RPMI8226 (cell line): Measurements from ENCODE around the gene RNF126.
"Not testable (repeated sequence)": the region's sequence is repeated elsewhere in the genome, so short reads cannot be mapped to it uniquely, and the experiment has no call there.

Experiments
- DNase-seq: peaks from one replicate; pipeline ENCODE4 v3.0.0-alpha.2; 2015

RNF126 gene

DNA sequence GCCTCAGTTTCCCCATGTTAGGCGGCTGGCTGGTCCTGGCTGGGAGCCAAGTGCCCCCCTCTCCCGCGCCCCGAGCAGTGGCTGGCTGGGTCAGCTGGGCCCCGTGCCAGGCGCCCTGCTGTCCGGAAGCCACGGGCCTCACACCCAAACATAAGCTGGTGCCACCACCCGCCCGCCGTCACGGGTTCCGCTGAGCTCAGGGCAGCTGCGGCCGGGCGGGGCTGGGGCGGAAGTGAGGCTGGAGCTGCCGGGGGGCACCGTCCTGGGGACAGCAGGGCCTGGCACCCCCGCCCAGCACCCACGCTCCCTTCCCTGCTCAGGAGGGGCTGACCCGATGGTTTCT lies 54.0 kb downstream of the RNF126 start:
- DNase-seq = peak; percentile 45

DNA sequence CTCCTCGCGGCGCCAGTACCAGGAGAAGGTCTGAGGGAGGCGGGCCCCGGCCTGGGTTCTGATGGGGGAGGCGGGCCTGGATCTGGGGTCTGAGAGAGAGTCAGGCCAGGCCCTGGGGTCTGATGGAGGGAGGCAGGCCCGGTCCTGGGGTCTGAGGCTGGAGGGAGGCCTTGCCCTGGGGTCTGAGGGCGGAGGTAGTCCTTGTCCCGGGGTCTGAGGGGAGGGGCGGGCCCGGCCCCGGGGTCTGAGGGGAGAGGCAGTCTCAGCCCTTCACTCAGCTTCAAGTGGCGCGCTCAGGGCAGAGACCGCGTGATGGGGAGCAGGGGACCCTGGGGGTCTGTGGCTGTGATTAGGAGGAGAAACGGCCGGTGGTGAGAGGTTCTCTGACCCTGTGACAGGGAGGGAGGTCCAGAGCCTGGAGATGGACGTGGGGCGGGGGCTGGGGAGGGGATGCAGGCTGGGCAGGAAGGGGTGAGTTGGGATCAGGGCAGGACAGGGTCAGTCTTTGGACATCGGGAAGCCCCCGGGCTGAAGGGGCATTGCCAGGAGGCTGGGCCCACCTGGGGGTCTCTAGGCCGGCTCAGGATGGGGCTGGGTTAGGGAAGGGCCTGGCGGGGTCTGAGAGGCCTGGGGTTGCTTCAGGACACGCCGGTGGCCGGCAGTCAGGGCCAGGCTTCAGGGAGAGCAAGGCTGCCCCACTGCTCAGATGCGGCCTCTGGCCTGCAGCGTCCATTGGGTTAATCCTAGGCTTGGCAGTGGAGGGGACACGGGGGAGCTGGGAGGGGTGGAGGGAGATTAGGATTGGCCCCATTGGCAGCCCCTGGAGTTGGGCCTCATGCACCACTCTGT lies 54.6 kb downstream of the RNF126 start:
- no peak for DNase-seq

DNA sequence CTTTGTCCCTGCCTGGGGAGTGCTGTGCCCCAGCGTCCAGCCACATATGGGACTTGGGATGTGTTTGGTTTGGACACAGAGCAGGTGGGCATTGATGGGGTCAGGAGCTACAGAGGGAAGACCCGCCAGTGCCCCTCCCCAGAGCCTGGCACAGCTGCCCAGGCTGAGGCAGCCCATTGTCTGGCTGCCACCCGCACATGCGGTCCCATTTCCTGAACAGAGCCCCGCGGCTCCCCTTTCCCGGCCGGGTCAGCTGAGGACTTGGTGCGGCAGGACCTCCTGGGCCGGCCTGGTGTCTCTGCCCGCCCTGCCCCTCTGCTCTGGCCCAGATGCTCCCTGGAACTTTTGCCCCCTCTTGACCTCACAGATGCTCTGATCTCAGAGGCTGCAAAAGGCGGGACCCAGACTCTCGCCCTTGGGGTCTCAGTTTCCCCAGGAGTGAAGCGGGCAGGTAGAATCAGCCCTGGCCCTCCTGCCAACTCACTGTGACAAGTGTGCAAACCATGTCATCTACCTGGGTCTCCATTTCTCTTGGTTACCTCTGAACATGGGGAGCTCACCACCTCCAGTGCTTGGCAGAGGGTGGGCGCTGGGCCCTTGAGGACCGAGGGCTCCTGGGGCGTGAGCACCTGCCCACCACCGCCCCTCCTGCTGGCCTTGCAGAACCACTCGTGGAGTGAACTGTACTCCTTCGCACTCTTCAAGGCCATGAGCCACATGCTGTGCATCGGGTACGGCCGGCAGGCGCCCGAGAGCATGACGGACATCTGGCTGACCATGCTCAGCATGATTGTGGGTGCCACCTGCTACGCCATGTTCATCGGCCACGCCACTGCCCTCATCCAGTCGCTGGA lies 55.5 kb downstream of the RNF126 start:
- DNase-seq = no peak

DNA sequence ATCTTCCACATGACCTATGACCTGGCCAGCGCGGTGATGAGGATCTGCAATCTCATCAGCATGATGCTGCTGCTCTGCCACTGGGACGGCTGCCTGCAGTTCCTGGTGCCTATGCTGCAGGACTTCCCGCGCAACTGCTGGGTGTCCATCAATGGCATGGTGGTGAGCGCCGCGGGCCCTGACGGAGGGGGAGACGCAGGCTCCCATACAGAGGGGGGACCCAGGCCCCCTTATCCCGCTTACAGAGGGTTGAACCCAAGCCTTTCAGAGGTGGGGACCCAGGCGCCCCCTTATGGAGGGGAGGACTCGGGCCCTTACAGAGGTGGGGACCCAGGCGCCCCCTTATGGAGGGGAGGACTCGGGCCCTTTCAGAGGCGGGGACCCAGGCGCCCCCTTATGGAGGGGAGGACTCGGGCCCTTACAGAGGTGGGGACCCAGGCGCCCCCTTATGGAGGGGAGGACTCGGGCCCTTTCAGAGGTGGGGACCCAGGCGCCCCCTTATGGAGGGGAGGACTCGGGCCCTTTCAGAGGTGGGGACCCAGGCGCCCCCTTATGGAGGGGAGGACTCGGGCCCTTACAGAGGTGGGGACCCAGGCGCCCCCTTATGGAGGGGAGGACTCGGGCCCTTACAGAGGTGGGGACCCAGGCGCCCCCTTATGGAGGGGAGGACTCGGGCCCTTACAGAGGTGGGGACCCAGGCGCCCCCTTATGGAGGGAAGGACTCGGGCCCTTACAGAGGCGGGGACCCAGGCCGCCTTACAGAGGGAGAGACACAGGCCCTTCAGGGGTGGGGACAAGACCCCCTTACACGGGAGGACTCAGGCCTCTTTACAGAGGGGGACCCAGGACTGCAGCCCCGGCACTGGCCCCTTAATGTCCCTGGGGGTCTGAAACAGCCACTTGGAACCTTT lies 57.7 kb downstream of the RNF126 start:
- DNase-seq = peak; percentile 84

DNA sequence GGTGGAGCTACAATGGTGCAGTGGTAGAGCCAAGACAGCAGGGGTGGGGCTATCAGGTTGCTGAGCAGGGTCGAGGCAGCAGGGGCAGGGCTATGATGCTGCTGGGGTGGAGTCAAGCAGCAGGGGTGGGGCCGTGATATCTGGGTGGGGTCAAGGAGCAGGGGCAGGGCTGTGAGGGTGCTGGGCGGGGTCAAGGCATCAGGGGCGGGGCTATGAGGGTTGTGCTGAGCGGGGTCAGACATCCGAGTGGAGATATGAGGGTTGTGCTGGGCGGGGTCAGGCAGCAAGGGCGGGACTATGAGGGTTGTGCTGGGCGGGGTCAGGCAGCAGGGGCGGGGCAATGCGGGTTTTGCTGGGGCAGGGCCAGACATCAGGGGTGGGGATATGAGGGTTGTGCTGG lies 58.7 kb downstream of the RNF126 start:
- DNase-seq = peak; percentile 60

DNA sequence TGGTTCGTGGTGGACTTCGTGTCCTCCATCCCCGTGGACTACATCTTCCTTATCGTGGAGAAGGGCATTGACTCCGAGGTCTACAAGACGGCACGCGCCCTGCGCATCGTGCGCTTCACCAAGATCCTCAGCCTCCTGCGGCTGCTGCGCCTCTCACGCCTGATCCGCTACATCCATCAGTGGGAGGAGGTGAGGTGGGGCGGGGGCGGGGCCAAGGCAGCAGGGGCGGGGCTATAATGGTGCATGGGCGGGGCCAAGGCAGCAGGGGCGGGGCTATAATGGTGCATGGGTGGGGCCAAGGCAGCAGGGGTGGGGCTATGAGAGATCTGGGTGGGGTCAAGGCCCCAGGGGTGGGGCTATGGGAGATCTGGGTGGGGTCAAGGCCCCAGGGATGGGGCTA lies 59.2 kb downstream of the RNF126 start:
- not testable (repeated sequence) for DNase-seq

DNA sequence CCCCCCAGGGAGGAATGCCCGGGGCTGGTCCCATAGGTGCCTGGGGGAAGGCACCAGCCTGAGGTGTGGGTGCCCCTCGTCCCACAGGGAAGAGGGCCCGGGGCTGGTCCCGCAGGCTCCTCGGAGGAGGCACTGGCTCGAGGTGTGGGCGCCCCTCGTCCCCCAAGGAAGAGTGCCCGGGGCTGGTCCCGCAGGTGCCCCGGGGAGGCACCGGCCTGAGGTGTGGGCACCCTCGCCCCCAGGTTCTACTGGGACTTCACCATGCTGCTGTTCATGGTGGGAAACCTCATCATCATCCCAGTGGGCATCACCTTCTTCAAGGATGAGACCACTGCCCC lies 59.7 kb downstream of the RNF126 start:
- DNase-seq = not testable (repeated sequence)

DNA sequence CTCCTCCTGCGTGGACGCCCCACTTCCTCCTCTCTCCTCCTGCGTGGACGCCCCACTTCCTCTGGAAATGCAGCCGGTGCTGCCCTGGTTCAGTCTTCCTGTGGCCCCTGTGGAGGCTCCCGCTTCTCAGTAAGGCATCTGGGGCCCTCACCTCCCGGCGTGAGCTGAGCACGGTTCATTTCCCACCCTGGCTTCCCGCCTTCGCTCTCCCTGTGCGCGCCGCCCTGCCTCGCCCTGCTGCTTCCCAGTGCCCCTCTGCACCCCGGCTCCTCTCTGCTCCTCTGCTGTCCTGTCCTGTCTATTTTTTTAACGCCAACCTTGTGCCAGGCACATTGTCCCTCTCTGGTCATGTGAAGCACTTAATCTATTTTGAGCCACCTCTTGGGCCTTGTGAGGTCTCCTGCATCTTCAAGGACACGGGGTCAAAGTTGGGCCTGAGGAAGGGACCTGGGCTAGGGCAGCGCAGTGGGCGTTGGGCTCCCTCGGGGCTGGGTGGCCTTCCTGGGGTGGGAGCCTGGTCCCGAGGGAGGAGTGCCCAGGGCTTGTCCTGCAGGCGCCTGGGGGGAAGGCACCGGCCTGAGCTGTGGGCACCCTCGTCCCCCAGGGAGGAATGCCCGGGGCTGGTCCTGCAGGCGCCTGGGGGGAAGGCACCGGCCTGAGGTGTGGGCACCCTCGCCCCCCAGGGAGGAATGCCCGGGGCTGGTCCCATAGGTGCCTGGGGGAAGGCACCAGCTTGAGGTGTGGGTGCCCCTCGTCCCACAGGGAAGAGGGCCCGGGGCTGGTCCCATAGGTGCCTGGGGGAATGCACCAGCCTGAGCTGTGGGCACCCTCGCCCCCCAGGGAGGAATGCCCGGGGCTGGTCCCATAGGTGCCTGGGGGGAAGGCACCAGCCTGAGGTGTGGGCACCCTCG lies 60.4 kb downstream of the RNF126 start:
- DNase-seq = no peak

DNA sequence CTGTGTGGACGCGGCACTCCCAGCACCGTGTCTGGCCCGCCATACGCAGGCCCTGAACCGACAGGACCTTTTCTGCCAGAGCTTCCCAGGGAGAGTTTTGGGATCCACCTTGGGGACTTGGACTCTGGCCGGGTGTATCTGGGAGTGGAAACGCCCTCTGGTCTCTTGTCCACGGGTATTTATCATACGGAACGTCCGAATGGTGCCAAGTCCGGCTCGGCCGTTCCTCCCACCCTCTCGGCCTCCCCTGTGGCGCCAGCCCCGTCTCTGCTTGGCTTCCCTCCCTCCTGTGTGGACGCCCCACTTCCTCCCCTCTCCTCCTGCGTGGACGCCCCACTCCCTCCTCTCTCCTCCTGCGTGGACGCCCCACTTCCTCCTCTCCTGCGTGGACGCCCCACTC lies 61.2 kb downstream of the RNF126 start:
- no peak for DNase-seq

DNA sequence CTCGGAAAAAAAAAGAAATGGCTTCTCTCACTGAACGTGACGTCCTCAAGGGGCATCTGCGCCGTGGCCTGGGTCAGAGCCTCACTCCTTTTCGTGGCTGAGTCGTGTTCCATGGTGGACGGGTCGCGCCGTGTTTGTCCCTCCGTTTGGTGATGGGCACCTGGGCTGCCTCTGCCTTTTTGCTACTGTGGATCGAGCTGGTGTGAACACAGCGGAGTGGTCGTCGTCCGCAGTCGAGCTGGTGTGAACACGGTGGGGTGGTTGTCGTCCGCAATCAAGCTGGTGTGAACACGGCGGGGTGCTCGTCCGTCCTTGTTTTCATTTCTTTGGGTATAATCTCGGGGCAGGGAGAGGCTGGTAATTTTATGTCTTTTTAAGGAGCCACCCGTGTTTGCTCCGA lies 61.7 kb downstream of the RNF126 start:
- DNase-seq = no peak
